Mammary epithelial cell (primary cell): ENCODE data around the gene CDKAL1.

Experiments
- CTCF ChIP-seq, 2 donors: IDR thresholded peaks in 1 of 2; conservative IDR thresholded peaks in 1 of 2; 2 replicates each; pipeline ENCODE4 v1.5.1; 2011 to 2012; ENCODE audit warnings: inconsistent platforms in 2 of 2, low read length in 2 of 2, mild to moderate bottlenecking in 2 of 2, control low read depth in 1 of 2, low read depth in 1 of 2; ENCODE audit not compliant: insufficient read depth in 1 of 2; ENCODE audit errors: extremely low read depth in 1 of 2
- EZH2 ChIP-seq: IDR thresholded peaks from 2 replicates; pipeline ENCODE4 v1.6.1; 2012; ENCODE audit warnings: low read length, inconsistent platforms, borderline replicate concordance

GRCh38 chr6:21107796-21108195 is 573.5 kb downstream of the CDKAL1 start:
- TF ChIP-seq EZH2 (no peak), CTCF (conservative IDR thresholded peaks at IDR 0.05 in 1 of 2, IDR thresholded peaks at IDR 0.05 in 1 of 2; ENCODE audit: extremely low read depth in 1 of 2, insufficient read depth in 1 of 2, low read depth in 1 of 2, low read length in 2 of 2) (no peak)
